HG03575 (cell line): ENCODE measurements around the gene MANBA.

Experiments used
- ATAC-seq: cut with Tn5 transposase; IDR thresholded peaks from one replicate; pipeline ENCODE4 v1.9.1; 2021; ENCODE audit not compliant: unreplicated experiment, insufficient number of reproducible peaks, low FRiP score; ENCODE audit errors: extremely low read depth

MANBA gene

GRCh38 chr4:102687982-102688433 is 72.8 kb downstream of the MANBA start:
- peak; percentile 24 for ATAC-seq

GRCh38 chr4:102687373-102687981 is 73.3 kb downstream of the MANBA start:
- ATAC-seq, result peak; percentile 76

- no peak for ATAC-seq
Observed at GRCh38 chr4:102685768-102686167, 75.0 kb downstream of the MANBA start.

- ATAC-seq, result no peak
Observed at GRCh38 chr4:102684610-102685052, 76.1 kb downstream of the MANBA start.

- ATAC-seq, result no peak
Observed at GRCh38 chr4:102683881-102684609, 76.7 kb downstream of the MANBA start.

- no peak for ATAC-seq
Observed at GRCh38 chr4:102678695-102679335, 82.0 kb downstream of the MANBA start.

- no peak for ATAC-seq
Observed at GRCh38 chr4:102678107-102678506, 82.7 kb downstream of the MANBA start.

DNA sequence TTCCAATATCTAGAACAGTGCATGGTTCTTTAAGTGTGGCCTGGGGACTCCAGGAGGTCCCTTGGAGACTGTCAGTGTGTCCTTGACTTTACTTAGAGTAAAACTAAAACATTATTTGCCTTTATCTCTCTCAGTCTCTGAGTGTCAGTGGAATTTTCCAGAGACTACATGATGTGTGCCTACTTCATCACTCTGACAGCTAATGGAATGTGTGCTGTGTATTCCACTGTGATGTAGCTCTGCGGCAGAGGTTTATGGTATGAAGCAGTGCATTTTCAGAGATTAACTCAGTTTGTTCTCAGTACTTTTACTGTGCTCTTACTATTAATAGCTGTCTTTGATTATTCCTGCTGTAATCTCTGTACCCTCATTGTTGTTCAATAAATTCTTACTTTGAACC is 85.6 kb downstream of the MANBA start:
- ATAC-seq, result no peak

DNA sequence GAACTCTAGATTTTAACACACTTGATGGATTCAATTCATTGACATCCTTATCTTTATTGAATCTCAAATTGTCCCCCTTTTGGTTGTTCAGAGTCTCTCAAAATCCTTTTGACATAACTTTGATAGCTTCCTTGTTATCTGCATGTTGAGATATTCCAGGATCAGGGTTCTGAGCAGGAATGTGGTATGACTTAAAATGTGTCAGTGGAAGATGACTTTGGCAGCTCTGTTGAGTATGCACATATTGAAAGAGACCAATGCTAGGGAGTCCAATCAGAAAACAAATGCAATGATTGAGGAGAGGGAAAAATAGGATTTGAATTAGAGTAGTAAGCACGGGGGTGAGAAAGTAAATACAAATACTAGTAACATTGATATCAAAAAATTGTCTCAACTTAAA is 93.8 kb downstream of the MANBA start:
- no peak for ATAC-seq

GRCh38 chr4:102665527-102665926 is 95.2 kb downstream of the MANBA start:
- no peak for ATAC-seq

DNA sequence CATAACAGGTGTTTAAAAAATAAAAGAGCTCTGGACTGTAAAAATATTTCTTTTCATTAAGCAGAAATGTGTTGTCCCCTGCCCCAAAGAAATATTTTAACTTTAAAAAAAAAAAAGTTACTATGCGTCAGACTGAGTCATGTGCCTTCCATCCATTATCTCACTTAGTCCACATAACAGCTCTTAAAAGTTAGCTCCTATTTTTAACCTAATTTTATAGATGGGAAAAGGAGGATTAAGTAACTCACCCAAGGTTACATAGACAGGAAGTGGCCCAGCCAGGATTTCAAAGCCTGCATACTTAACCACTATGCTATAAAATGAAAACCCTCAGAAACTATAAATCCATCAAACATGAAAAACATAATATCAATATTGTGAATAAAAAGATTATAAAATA is 97.7 kb downstream of the MANBA start:
- no peak for ATAC-seq

DNA sequence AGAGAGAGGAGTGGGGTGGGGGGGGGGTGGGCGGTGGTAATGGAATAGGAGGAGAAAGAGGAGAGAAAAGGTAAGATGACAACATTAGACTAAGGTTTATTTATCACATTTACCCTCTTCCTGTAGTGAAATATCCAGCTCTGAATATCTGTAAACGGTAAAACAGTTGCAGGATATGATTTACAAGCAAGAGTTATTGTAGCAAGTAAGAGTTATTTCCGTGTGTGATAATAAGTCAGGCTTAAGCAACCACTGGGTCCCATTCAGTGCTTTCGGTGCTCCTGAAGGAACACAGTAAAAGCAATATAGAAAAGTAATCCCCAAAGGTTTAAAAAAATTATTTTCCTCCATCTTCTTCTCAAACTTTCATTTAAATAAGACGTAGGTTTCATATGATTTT is 103.6 kb downstream of the MANBA start:
- ATAC-seq, result no peak

GRCh38 chr4:102647117-102647516 is 113.7 kb downstream of the MANBA start:
- ATAC-seq, result no peak

DNA sequence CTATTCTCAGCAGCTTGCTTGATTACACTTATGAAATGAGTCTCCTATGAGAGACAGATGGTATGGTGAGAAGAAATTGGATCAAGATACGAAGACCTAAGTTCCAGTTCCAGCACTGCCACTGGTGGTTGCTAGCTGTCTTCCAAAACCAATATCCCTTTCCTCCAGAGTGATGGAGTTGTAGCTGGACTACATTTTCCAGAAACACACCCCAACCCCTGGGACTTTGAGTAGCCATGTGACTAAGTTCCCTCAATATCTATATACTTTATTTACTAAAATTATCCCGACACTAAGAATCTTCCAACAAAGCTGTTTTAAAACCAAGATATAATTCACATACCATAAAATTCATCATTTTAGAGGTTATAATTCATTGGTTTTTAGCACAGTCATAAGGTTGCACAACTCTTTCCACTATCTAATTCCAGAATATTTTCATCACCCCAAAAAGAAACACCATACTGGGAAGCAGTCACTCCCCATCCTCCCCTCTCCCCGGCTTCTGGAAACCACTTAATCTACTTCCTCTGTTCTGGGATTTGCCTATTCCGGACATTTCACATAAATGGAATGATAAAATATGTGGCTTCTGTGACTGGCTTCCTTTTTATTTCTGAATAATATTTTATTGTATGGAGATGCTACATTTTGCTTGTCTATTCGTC is 118.0 kb downstream of the MANBA start:
- ATAC-seq, result no peak

DNA sequence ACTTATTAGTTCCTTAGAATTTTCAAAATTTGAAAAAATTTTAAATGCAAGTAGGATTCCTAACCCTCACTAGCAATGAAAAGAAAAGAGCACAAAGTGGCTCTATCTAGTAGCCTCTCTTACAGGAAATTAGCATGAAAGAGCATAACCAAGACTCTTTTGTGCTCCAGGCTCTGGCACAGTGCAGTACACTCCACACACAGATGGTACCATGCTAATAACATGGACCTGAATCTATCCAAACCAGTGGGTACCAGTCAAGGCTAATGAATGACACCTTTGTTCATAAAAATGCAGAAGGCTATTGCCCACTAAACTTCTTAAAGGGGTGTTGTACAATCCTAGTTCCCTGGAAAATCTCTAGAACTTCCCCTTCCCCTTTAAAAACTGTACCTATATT is 119.0 kb downstream of the MANBA start:
- ATAC-seq, result no peak

- ATAC-seq, result no peak
Observed at GRCh38 chr4:102640669-102641068, 120.1 kb downstream of the MANBA start.

- no peak for ATAC-seq
Observed at GRCh38 chr4:102639598-102639997, 121.2 kb downstream of the MANBA start.

DNA sequence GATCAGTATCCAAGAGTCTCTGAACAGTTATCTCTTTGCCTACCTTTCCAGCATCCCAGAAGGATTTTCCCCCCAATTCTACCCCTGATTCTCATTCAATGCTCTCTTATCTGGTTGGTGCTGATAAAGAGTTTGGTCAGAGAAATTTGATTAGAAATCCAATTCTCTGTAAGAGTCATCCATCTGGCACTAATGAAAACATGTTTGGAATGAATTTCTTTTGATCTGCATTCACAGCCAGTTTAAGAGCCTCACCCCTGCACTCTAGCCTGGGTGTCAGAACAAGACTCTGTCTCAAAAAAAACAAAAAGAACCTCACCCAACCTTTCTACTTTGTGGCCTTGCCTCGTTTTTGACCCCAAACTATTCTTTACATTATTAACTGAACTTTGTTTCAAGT is 122.1 kb downstream of the MANBA start:
- no peak for ATAC-seq

DNA sequence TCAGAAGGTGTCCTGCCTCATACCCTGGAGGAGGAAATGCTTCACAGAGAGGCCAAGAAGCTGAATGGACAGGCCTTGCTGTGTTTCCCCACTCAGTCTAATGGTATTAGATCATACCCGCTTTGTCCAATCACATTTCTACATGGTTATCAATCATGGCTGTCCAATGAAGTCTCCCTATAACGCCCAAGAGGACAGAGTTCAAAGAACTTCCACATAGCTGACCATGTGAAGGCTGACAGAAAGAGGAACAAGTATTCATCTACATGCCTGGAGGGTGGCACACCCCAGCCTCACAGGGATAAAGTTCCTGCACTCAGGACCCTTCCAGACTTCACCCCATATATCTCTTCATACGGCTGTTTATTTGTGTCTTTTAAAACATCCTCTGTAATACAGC is 123.4 kb downstream of the MANBA start:
- no peak for ATAC-seq

- no peak for ATAC-seq
Observed at GRCh38 chr4:102633100-102633499, 127.7 kb downstream of the MANBA start.
